K562 (cell line): ENCODE results near the gene ZFAND3. TPM values are rescaled to one million over a fixed set of nuclear protein-coding genes. Genes with fewer than 3 reads are reported as not detected.
A peak's percentile ranks its signal among the peaks of the same experiment; 100 is the strongest.

Experiments
- E4F1 ChIP-seq: fragments of 250-450 bp; sonication (Bioruptor Pico); IDR thresholded peaks from 2 replicates; pipeline ENCODE4 v1.5.0; 2021; ENCODE audit warnings: mild to moderate bottlenecking, borderline replicate concordance
- HNRNPUL1 ChIP-seq: fragments of 200-400 bp; formaldehyde crosslinking; IDR thresholded peaks from 2 replicates; pipeline ENCODE4 v1.6.1; 2017; ENCODE audit warnings: low read length
- MTF1 ChIP-seq: fragments of 250-450 bp; sonication (Bioruptor Pico); IDR thresholded peaks from 2 replicates; pipeline ENCODE4 v1.9.0; 2021; ENCODE audit warnings: moderate library complexity, mild to moderate bottlenecking, inconsistent platforms, borderline replicate concordance
- PRPF4 ChIP-seq: fragments of 200-400 bp; formaldehyde crosslinking; IDR thresholded peaks from one replicate; pipeline ENCODE4 v1.6.1; 2017; ENCODE audit warnings: low read length, low read depth, mild to moderate bottlenecking; ENCODE audit not compliant: insufficient read depth, poor library complexity, severe bottlenecking
- RBM34 ChIP-seq: fragments of 200-400 bp; formaldehyde crosslinking; IDR thresholded peaks from 2 replicates; pipeline ENCODE4 v1.6.1; 2018; ENCODE audit warnings: low read length, borderline replicate concordance; ENCODE audit not compliant: insufficient read depth
- SLC30A9 ChIP-seq: fragments of 250-450 bp; sonication (Bioruptor Pico); IDR thresholded peaks from 2 replicates; pipeline ENCODE4 v1.8.0; 2022; ENCODE audit warnings: mild to moderate bottlenecking, moderate library complexity
- ZNF212 ChIP-seq: fragments of 450-650 bp; formaldehyde crosslinking; IDR thresholded peaks from 2 replicates; pipeline ENCODE4 v1.4.0; 2020; ENCODE audit warnings: mild to moderate bottlenecking
- polyA plus RNA-seq, 8 experiments: library from polyadenylated mRNA; depleted of rRNA in 4 of 8; stranded (reverse) in 5 of 8; unstranded in 3 of 8; fragments of >200 nt; fragmentation: Nextera tagmentation in 2 of 8; fragmentation: Illumina TruSeq in 1 of 8; extraction: Ambion mirVana in 2 of 8; extraction: Trizol in 1 of 8; gene quantifications; 2 replicates each; pipeline versions ENCODE4 v1.2.1 to v1.2.3, GENCODE V29; 2011 to 2014; ENCODE audit warnings: inconsistent platforms in 1 of 8, missing spikeins in 1 of 8
- total RNA-seq, 7 experiments: library from RNA; depleted of rRNA in 6 of 7; stranded (reverse); fragments of >200 nt in 6 of 7; fragmentation: Illumina TruSeq in 2 of 7; extraction: Trizol in 2 of 7; gene quantifications; 2 replicates each; pipeline versions ENCODE4 v1.2.1 to v1.2.3, GENCODE V29; 2011 to 2021; ENCODE audit warnings: low replicate concordance in 1 of 7
- TF ChIP-seq, protein P1 (sequence below): sonication (generic); formaldehyde crosslinking; IDR thresholded peaks from 2 replicates; pipeline ENCODE4 v1.8.0; 2023; ENCODE audit warnings: mild to moderate bottlenecking, missing genetic modification reagents
- TF ChIP-seq, protein P2 (sequence below): fragments of 450-650 bp; IDR thresholded peaks from 2 replicates; pipeline ENCODE4 v1.6.1; 2016; ENCODE audit warnings: mild to moderate bottlenecking, moderate library complexity
- TF ChIP-seq, protein P3 (sequence below): fragments of 450-650 bp; formaldehyde crosslinking; IDR thresholded peaks from 2 replicates; pipeline ENCODE4 v1.4.0; 2020; ENCODE audit warnings: mild to moderate bottlenecking, mixed read lengths

The ZFAND3 gene
- total and polyA plus RNA-seq, 9 of the 15 experiments (the other 6 are each of a cell fraction or from before 2014, with no cell fraction given) = 0.81 to 26.6 (median 11.8) TPM

- peak; percentile 66 for TF ChIP-seq PRPF4
- TF ChIP-seq SLC30A9 = no peak
- TF ChIP-seq, protein P1, sequence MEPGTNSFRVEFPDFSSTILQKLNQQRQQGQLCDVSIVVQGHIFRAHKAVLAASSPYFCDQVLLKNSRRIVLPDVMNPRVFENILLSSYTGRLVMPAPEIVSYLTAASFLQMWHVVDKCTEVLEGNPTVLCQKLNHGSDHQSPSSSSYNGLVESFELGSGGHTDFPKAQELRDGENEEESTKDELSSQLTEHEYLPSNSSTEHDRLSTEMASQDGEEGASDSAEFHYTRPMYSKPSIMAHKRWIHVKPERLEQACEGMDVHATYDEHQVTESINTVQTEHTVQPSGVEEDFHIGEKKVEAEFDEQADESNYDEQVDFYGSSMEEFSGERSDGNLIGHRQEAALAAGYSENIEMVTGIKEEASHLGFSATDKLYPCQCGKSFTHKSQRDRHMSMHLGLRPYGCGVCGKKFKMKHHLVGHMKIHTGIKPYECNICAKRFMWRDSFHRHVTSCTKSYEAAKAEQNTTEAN (CRISPR knock-in tag) = no peak
- TF ChIP-seq, protein P2, sequence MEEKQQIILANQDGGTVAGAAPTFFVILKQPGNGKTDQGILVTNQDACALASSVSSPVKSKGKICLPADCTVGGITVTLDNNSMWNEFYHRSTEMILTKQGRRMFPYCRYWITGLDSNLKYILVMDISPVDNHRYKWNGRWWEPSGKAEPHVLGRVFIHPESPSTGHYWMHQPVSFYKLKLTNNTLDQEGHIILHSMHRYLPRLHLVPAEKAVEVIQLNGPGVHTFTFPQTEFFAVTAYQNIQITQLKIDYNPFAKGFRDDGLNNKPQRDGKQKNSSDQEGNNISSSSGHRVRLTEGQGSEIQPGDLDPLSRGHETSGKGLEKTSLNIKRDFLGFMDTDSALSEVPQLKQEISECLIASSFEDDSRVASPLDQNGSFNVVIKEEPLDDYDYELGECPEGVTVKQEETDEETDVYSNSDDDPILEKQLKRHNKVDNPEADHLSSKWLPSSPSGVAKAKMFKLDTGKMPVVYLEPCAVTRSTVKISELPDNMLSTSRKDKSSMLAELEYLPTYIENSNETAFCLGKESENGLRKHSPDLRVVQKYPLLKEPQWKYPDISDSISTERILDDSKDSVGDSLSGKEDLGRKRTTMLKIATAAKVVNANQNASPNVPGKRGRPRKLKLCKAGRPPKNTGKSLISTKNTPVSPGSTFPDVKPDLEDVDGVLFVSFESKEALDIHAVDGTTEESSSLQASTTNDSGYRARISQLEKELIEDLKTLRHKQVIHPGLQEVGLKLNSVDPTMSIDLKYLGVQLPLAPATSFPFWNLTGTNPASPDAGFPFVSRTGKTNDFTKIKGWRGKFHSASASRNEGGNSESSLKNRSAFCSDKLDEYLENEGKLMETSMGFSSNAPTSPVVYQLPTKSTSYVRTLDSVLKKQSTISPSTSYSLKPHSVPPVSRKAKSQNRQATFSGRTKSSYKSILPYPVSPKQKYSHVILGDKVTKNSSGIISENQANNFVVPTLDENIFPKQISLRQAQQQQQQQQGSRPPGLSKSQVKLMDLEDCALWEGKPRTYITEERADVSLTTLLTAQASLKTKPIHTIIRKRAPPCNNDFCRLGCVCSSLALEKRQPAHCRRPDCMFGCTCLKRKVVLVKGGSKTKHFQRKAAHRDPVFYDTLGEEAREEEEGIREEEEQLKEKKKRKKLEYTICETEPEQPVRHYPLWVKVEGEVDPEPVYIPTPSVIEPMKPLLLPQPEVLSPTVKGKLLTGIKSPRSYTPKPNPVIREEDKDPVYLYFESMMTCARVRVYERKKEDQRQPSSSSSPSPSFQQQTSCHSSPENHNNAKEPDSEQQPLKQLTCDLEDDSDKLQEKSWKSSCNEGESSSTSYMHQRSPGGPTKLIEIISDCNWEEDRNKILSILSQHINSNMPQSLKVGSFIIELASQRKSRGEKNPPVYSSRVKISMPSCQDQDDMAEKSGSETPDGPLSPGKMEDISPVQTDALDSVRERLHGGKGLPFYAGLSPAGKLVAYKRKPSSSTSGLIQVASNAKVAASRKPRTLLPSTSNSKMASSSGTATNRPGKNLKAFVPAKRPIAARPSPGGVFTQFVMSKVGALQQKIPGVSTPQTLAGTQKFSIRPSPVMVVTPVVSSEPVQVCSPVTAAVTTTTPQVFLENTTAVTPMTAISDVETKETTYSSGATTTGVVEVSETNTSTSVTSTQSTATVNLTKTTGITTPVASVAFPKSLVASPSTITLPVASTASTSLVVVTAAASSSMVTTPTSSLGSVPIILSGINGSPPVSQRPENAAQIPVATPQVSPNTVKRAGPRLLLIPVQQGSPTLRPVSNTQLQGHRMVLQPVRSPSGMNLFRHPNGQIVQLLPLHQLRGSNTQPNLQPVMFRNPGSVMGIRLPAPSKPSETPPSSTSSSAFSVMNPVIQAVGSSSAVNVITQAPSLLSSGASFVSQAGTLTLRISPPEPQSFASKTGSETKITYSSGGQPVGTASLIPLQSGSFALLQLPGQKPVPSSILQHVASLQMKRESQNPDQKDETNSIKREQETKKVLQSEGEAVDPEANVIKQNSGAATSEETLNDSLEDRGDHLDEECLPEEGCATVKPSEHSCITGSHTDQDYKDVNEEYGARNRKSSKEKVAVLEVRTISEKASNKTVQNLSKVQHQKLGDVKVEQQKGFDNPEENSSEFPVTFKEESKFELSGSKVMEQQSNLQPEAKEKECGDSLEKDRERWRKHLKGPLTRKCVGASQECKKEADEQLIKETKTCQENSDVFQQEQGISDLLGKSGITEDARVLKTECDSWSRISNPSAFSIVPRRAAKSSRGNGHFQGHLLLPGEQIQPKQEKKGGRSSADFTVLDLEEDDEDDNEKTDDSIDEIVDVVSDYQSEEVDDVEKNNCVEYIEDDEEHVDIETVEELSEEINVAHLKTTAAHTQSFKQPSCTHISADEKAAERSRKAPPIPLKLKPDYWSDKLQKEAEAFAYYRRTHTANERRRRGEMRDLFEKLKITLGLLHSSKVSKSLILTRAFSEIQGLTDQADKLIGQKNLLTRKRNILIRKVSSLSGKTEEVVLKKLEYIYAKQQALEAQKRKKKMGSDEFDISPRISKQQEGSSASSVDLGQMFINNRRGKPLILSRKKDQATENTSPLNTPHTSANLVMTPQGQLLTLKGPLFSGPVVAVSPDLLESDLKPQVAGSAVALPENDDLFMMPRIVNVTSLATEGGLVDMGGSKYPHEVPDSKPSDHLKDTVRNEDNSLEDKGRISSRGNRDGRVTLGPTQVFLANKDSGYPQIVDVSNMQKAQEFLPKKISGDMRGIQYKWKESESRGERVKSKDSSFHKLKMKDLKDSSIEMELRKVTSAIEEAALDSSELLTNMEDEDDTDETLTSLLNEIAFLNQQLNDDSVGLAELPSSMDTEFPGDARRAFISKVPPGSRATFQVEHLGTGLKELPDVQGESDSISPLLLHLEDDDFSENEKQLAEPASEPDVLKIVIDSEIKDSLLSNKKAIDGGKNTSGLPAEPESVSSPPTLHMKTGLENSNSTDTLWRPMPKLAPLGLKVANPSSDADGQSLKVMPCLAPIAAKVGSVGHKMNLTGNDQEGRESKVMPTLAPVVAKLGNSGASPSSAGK = no peak; the same call in 1 of the 2 replicates
- TF ChIP-seq, protein P3, sequence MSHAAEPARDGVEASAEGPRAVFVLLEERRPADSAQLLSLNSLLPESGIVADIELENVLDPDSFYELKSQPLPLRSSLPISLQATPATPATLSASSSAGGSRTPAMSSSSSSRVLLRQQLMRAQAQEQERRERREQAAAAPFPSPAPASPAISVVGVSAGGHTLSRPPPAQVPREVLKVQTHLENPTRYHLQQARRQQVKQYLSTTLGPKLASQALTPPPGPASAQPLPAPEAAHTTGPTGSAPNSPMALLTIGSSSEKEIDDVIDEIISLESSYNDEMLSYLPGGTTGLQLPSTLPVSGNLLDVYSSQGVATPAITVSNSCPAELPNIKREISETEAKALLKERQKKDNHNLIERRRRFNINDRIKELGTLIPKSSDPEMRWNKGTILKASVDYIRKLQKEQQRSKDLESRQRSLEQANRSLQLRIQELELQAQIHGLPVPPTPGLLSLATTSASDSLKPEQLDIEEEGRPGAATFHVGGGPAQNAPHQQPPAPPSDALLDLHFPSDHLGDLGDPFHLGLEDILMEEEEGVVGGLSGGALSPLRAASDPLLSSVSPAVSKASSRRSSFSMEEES (CRISPR knock-in tag) = no peak
- no peak for TF ChIP-seq E4F1 (CRISPR knock-in tag)
- TF ChIP-seq ZNF212 = 0 out of 2 replicates have a peak, but pooled peaks have one; percentile 6
- no peak for TF ChIP-seq HNRNPUL1
- TF ChIP-seq RBM34 = no peak
- no peak for TF ChIP-seq MTF1 (CRISPR knock-in tag)
Measured at GRCh38 chr6:37819177-37819801, at the start of gene ZFAND3 (continued).
